ENCODE results near the gene HIVEP1. TPM values are rescaled to one million over a fixed set of nuclear protein-coding genes. Genes with fewer than 3 reads are reported as not detected.

The HIVEP1 gene
- total RNA-seq, 1 donor from 2014 or later, result 35.7 TPM

- Mint-ChIP-seq H3K27ac (no peak overlapping the region), H3K4me3 (ENCODE audit: low read depth) (no peak overlapping the region), H3K9me3 (ENCODE audit: low read depth) (no peaks in the 10 kb centered on the region), H3K36me3 (ENCODE audit: insufficient read depth) (no peaks in the 10 kb centered on the region), H3K27me3 (no peaks in the 10 kb centered on the region), H3K4me1 (ENCODE audit: low read depth) (peaks cover 8% of the 10 kb centered on the region)
- no peak for TF ChIP-seq CTCF (IDR thresholded peaks at IDR 0.05; ENCODE audit: unreplicated experiment)
- DNase-seq (ENCODE audit: low spot score, unreplicated experiment), result no peak
Observed at GRCh38 chr6:12000174-12000573, 11.9 kb upstream of the HIVEP1 start.

- peaks cover 8% of the 10 kb centered on the region for H3K4me1 Mint-ChIP-seq (ENCODE audit: low read depth)
- no peak overlapping the region for H3K27ac Mint-ChIP-seq
- no peak for TF ChIP-seq CTCF (IDR thresholded peaks at IDR 0.05; ENCODE audit: unreplicated experiment)
- DNase-seq (ENCODE audit: low spot score, unreplicated experiment), result no peak
- H3K4me3 Mint-ChIP-seq (ENCODE audit: low read depth), result no peak overlapping the region
- no peaks in the 10 kb centered on the region for H3K9me3 Mint-ChIP-seq (ENCODE audit: low read depth)
- H3K27me3 Mint-ChIP-seq, result no peaks in the 10 kb centered on the region
- H3K36me3 Mint-ChIP-seq (ENCODE audit: insufficient read depth), result no peaks in the 10 kb centered on the region
Observed at GRCh38 chr6:12001004-12001705, 11.0 kb upstream of the HIVEP1 start.

GRCh38 chr6:12001706-12002435 lies 10.2 kb upstream of the HIVEP1 start:
- Mint-ChIP-seq H3K27ac (no peak overlapping the region), H3K4me3 (ENCODE audit: low read depth) (no peak overlapping the region), H3K27me3 (no peaks in the 10 kb centered on the region), H3K36me3 (ENCODE audit: insufficient read depth) (no peaks in the 10 kb centered on the region), H3K9me3 (ENCODE audit: low read depth) (no peaks in the 10 kb centered on the region), H3K4me1 (ENCODE audit: low read depth) (peaks cover 5% of the 10 kb centered on the region)
- DNase-seq (ENCODE audit: low spot score, unreplicated experiment), result no peak
- no peak for TF ChIP-seq CTCF (IDR thresholded peaks at IDR 0.05; ENCODE audit: unreplicated experiment)

GRCh38 chr6:12007473-12007872 lies 4.6 kb upstream of the HIVEP1 start:
- Mint-ChIP-seq H3K4me3 (ENCODE audit: low read depth) (peak overlapping the region; percentile 91), H3K27ac (peak overlapping the region; percentile 98), H3K4me1 (ENCODE audit: low read depth) (peaks cover 23% of the 10 kb centered on the region), H3K9me3 (ENCODE audit: low read depth) (no peaks in the 10 kb centered on the region), H3K27me3 (no peaks in the 10 kb centered on the region), H3K36me3 (ENCODE audit: insufficient read depth) (no peaks in the 10 kb centered on the region)
- no peak for TF ChIP-seq CTCF (IDR thresholded peaks at IDR 0.05; ENCODE audit: unreplicated experiment)
- DNase-seq (ENCODE audit: low spot score, unreplicated experiment), result no peak

- Mint-ChIP-seq H3K36me3 (ENCODE audit: insufficient read depth) (no peaks in the 10 kb centered on the region), H3K27me3 (no peaks in the 10 kb centered on the region), H3K9me3 (ENCODE audit: low read depth) (no peaks in the 10 kb centered on the region), H3K4me1 (ENCODE audit: low read depth) (peaks cover 23% of the 10 kb centered on the region), H3K4me3 (ENCODE audit: low read depth) (peak overlapping the region; percentile 91), H3K27ac (peak overlapping the region; percentile 98)
- no peak for DNase-seq (ENCODE audit: low spot score, unreplicated experiment)
- TF ChIP-seq CTCF (IDR thresholded peaks at IDR 0.05; ENCODE audit: unreplicated experiment), result no peak
Observed at GRCh38 chr6:12007887-12008286, 4.2 kb upstream of the HIVEP1 start.
